H1 (cell line): Measurements from ENCODE around the gene NABP1. TPM values are rescaled to one million over a fixed set of nuclear protein-coding genes. Genes with fewer than 3 reads are reported as not detected.

Source experiments
- CTCF ChIA-PET: fragments of 300-600 bp; sonication (Branson Sonifier 250); formaldehyde crosslinking; loops from one replicate; lab custom pipeline; 2021; ENCODE audit not compliant: partially characterized antibody; lab: Charles Lee
- POLR2A ChIA-PET: fragments of 300-600 bp; sonication (Branson Sonifier 250); formaldehyde crosslinking; loops from one replicate; lab custom pipeline; 2021; ENCODE audit warnings: inconsistent platforms; ENCODE audit not compliant: partially characterized antibody; lab: Charles Lee
- DNase-seq, 2 experiments: peaks; one replicate each; pipeline versions ENCODE4 v3.0.0 to v3.0.0-alpha.2; 2010 to 2022; ENCODE audit warnings: low spot score in 2 of 2, low read depth in 1 of 2, mixed read lengths in 1 of 2
- FAIRE-seq: peaks from 2 replicates; lab custom pipeline; 2011; peaks lifted over from hg19 to GRCh38; lab: Jason Lieb, UNC
- H2AFZ ChIP-seq: 2 replicates; pipeline ENCODE4 v1.8.1; 2012; ENCODE audit warnings: low read length, inconsistent platforms
- H2AK5ac ChIP-seq: 2 replicates; pipeline ENCODE4 v1.6.1; 2013; ENCODE audit warnings: low read depth, low read length
- H2BK120ac ChIP-seq: replicated peaks from 2 replicates; pipeline ENCODE3; 2013; ENCODE audit warnings: low read depth, low read length, inconsistent platforms
- H2BK12ac ChIP-seq: 2 replicates; pipeline ENCODE4 v1.6.1; 2013; ENCODE audit warnings: low read depth, low read length
- H2BK15ac ChIP-seq: 2 replicates; pipeline ENCODE4 v1.6.1; 2013; ENCODE audit warnings: low read length
- H2BK20ac ChIP-seq: 2 replicates; pipeline ENCODE4 v1.6.1; 2013; ENCODE audit warnings: low read length
- H2BK5ac ChIP-seq: 2 replicates; pipeline ENCODE4 v1.6.1; 2013; ENCODE audit warnings: low read depth, low read length
- H3K14ac ChIP-seq: 2 replicates; pipeline ENCODE4 v1.6.1; 2013; ENCODE audit warnings: inconsistent platforms; ENCODE audit not compliant: insufficient read length
- H3K18ac ChIP-seq: 2 replicates; pipeline ENCODE4 v1.6.1; 2013; ENCODE audit warnings: low read length; ENCODE audit errors: extremely low read depth
- H3K23ac ChIP-seq: 2 replicates; pipeline ENCODE4 v1.6.1; 2013; ENCODE audit warnings: inconsistent platforms; ENCODE audit not compliant: insufficient read length
- H3K23me2 ChIP-seq: 2 replicates; pipeline ENCODE4 v1.6.1; 2013; ENCODE audit warnings: low read depth, low read length
- H3K27ac ChIP-seq: 2 replicates; pipeline ENCODE4 v1.6.1; 2011; ENCODE audit warnings: low read depth, low read length, inconsistent platforms
- H3K27me3 ChIP-seq, 4 experiments: replicated peaks in 1 of 4; 1 replicate in 1 of 4; 2 replicates in 3 of 4; pipeline versions ENCODE4 v1.6.1 to v1.8.1; 2011 to 2013; ENCODE audit warnings: low read length in 3 of 4, mild to moderate bottlenecking in 3 of 4, inconsistent platforms in 2 of 4, mixed read lengths in 2 of 4, moderate library complexity in 1 of 4; ENCODE audit not compliant: control insufficient read depth in 3 of 4, insufficient read depth in 3 of 4; ENCODE audit errors: extremely low read depth in 1 of 4
- H3K36me3 ChIP-seq, 4 experiments: 2 replicates each; pipeline versions ENCODE4 v1.6.1 to v1.8.1; 2011 to 2013; ENCODE audit warnings: mild to moderate bottlenecking in 4 of 4, low read length in 3 of 4, moderate library complexity in 2 of 4, control low read depth in 1 of 4, inconsistent platforms in 1 of 4; ENCODE audit not compliant: insufficient read depth in 4 of 4, control insufficient read depth in 2 of 4
- H3K4ac ChIP-seq: replicated peaks from 2 replicates; pipeline ENCODE3; 2013; ENCODE audit warnings: low read length, low read depth, mixed read lengths, inconsistent platforms; ENCODE audit not compliant: insufficient read length
- H3K4me1 ChIP-seq, 4 experiments: replicated peaks in 1 of 4; 1 replicate in 1 of 4; 2 replicates in 3 of 4; pipeline versions ENCODE4 v1.6.1 to v1.8.1; 2011 to 2013; ENCODE audit warnings: low read length in 3 of 4, inconsistent platforms in 2 of 4, mixed read lengths in 1 of 4; ENCODE audit not compliant: insufficient read depth in 4 of 4, control insufficient read depth in 3 of 4
- H3K4me2 ChIP-seq, 2 experiments: 2 replicates each; pipeline versions ENCODE4 v1.6.1 to v1.8.1; 2011 to 2013; ENCODE audit warnings: low read depth in 2 of 2, low read length in 2 of 2, control low read depth in 1 of 2, inconsistent platforms in 1 of 2, mild to moderate bottlenecking in 1 of 2; ENCODE audit not compliant: insufficient read depth in 1 of 2
- H3K4me3 ChIP-seq, 4 experiments: fragments of 200-600, 300-600 bp in 1 of 4; sonication (generic), shearing (Covaris generic), sonication (Bioruptor Twin) in 1 of 4; 2 replicates each; pipeline versions ENCODE4 v1.5.1 to v1.8.1; 2011 to 2016; ENCODE audit warnings: low read length in 4 of 4, low read depth in 3 of 4, control low read depth in 2 of 4, inconsistent platforms in 2 of 4, mild to moderate bottlenecking in 2 of 4, mixed read lengths in 1 of 4, moderate library complexity in 1 of 4; ENCODE audit not compliant: insufficient read depth in 2 of 4; ENCODE audit errors: extremely low read depth in 1 of 4
- H3K56ac ChIP-seq: replicated peaks from 2 replicates; pipeline ENCODE3; 2013; ENCODE audit warnings: low read depth, mild to moderate bottlenecking, mixed read lengths, low read length, inconsistent platforms; ENCODE audit not compliant: insufficient read length
- H3K79me1 ChIP-seq: 2 replicates; pipeline ENCODE4 v1.6.1; 2013; ENCODE audit warnings: low read depth, low read length, control low read depth
- H3K79me2 ChIP-seq, 2 experiments: 2 replicates each; pipeline versions ENCODE4 v1.6.1 to v1.8.1; 2012 to 2013; ENCODE audit warnings: low read length in 2 of 2, mild to moderate bottlenecking in 2 of 2, inconsistent platforms in 1 of 2; ENCODE audit not compliant: insufficient read depth in 2 of 2, control insufficient read depth in 1 of 2
- H3K9ac ChIP-seq, 4 experiments: replicated peaks in 1 of 4; 1 replicate in 1 of 4; 2 replicates in 3 of 4; pipeline versions ENCODE4 v1.6.1 to v1.8.1; 2011 to 2013; ENCODE audit warnings: low read depth in 3 of 4, low read length in 3 of 4, control low read depth in 2 of 4, mild to moderate bottlenecking in 2 of 4, moderate library complexity in 2 of 4, inconsistent platforms in 1 of 4; ENCODE audit errors: extremely low read depth in 1 of 4
- H3K9me3 ChIP-seq, 2 experiments: 2 replicates each; pipeline versions ENCODE4 v1.6.1 to v1.8.1; 2012 to 2013; ENCODE audit warnings: mild to moderate bottlenecking in 2 of 2, moderate library complexity in 2 of 2, control low read depth in 1 of 2, inconsistent platforms in 1 of 2, low read depth in 1 of 2, low read length in 1 of 2, mixed read lengths in 1 of 2; ENCODE audit not compliant: insufficient read depth in 2 of 2
- H4K20me1 ChIP-seq, 2 experiments: replicated peaks in 1 of 2; 2 replicates each; pipeline versions ENCODE3 to v1.8.1; 2011 to 2013; ENCODE audit warnings: inconsistent platforms in 2 of 2, low read length in 2 of 2, mild to moderate bottlenecking in 1 of 2; ENCODE audit not compliant: insufficient read depth in 2 of 2, control insufficient read depth in 1 of 2
- H4K5ac ChIP-seq: 2 replicates; pipeline ENCODE4 v1.6.1; 2013; ENCODE audit warnings: low read length, low read depth, mixed read lengths, inconsistent platforms; ENCODE audit not compliant: insufficient read length
- H4K8ac ChIP-seq: 2 replicates; pipeline ENCODE4 v1.8.0; 2013; ENCODE audit warnings: mild to moderate bottlenecking, moderate library complexity, low read length, inconsistent platforms; ENCODE audit not compliant: insufficient read depth; ENCODE audit errors: extremely low read depth
- H4K91ac ChIP-seq: replicated peaks from 2 replicates; pipeline ENCODE3; 2013; ENCODE audit warnings: low read length, mixed read lengths, inconsistent platforms; ENCODE audit not compliant: insufficient read length
- BCL11A ChIP-seq, 2 experiments: IDR thresholded peaks; one replicate each; pipeline ENCODE4 v1.6.1; 2011; ENCODE audit warnings: low read depth in 2 of 2, low read length in 2 of 2, mild to moderate bottlenecking in 2 of 2
- CBX5 ChIP-seq: fragments of 300-800, 300-1000 bp; sonication (generic); IDR thresholded peaks from 2 replicates; pipeline ENCODE4 v1.7.1; 2016; ENCODE audit warnings: antibody characterized with exemption, low read length, low read depth
- EZH2 ChIP-seq: fragments of 200-600 bp; sonication (generic); IDR thresholded peaks from 2 replicates; pipeline ENCODE4 v1.7.1; 2012; ENCODE audit warnings: low read depth, mild to moderate bottlenecking, moderate library complexity, low read length, inconsistent platforms; ENCODE audit not compliant: severe bottlenecking
- JUND ChIP-seq: IDR thresholded peaks from 2 replicates; pipeline ENCODE4 v1.6.1; 2011; ENCODE audit warnings: mild to moderate bottlenecking, improper control_type of control experiment, low read length
- RBBP5 ChIP-seq: IDR thresholded peaks from 2 replicates; pipeline ENCODE4 v1.7.1; 2012; ENCODE audit warnings: low read depth, mild to moderate bottlenecking, inconsistent platforms, low read length, moderate library complexity, borderline replicate concordance
- TAF7 ChIP-seq: optimal IDR thresholded peaks from 2 replicates; pipeline ENCODE3; 2011; ENCODE audit warnings: low read depth, mild to moderate bottlenecking, inconsistent platforms, low read length, moderate library complexity, borderline replicate concordance
- TCF12 ChIP-seq: IDR thresholded peaks from 2 replicates; pipeline ENCODE4 v1.6.1; 2011; ENCODE audit warnings: low read depth, mild to moderate bottlenecking, low read length
- WGBS, 2 experiments: shearing (Covaris generic) in 1 of 2; methylation state at CpG; one replicate each; pipeline versions ENCODE4 v1.1.6 to v1.1.7; 2013 to 2015; ENCODE audit warnings: low lambda C conversion rate in 2 of 2, mixed read lengths in 2 of 2, inconsistent platforms in 1 of 2, low coverage in 1 of 2, missing lambda C conversion rate in 1 of 2; ENCODE audit not compliant: insufficient replicate concordance in 2 of 2, insufficient coverage in 1 of 2, insufficient read length in 1 of 2; ENCODE audit errors: extremely low coverage in 1 of 2, missing lambda C conversion rate in 1 of 2; 5-methylcytosine and 5-hydroxymethylcytosine counted together
- polyA plus RNA-seq, 7 experiments: library from polyadenylated mRNA; depleted of rRNA in 3 of 7; stranded (reverse) in 5 of 7; unstranded in 2 of 7; fragments of >200 nt in 5 of 7; fragments of 200-250 nt in 2 of 7; gene quantifications; 1 replicate in 5 of 7; 2 replicates in 1 of 7; 4 replicates in 1 of 7; pipeline versions ENCODE4 v1.2.1 to v1.2.3, GENCODE V29; 2011 to 2013; ENCODE audit warnings: missing spikeins in 2 of 7, mixed read lengths in 2 of 7
- total RNA-seq: library from RNA; stranded (reverse); fragmentation: NEBNext Ultra II Directional; extraction: Animal tissue kit (Norgen Biotek cat#: 25700); gene quantifications from 2 replicates; pipeline ENCODE4 v1.2.1, GENCODE V29; 2021

The NABP1 gene
- total and polyA plus RNA-seq, 2 of the 8 experiments (the other 6 are each of a cell fraction or from before 2014, with no cell fraction given), result 0.63 to 4.8 TPM

DNA sequence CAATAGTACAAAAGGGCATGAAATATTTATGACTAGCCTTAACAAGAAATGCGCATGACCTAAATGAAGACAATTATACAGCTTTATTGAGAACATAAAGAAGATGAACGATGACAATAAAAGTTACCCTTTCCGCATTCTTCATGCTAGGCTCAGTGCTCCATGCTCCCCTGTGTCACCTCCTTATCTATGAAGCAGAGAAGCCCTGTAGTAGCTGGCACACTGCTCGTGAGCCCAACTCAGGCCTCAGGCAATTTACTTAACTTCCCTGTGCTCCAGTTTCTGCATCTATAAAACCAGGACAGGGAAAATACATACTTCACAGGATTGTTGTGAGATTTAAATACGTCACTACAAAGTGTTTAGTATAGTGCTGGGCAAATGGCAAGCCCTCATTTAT, 34.5 kb upstream of the NABP1 start:
- H2AK5ac ChIP-seq, result no peak overlapping the region
- H3K4me3 ChIP-seq, result no peak overlapping the region
- H4K20me1 ChIP-seq, result no peaks in the 10 kb centered on the region
- H2BK120ac ChIP-seq, result no peak overlapping the region
- no peak overlapping the region for H3K56ac ChIP-seq
- H3K4ac ChIP-seq, result no peak overlapping the region
- DNase-seq (no peak), FAIRE-seq (no peak)
- no peak overlapping the region for H2BK20ac ChIP-seq
- H2AFZ ChIP-seq, result 0 out of 2 replicates have a peak overlapping the region, but pooled peaks have one; percentile 9
- H3K36me3 ChIP-seq, result no peaks in the 10 kb centered on the region
- no peak overlapping the region for H2BK5ac ChIP-seq
- H4K91ac ChIP-seq, result no peak overlapping the region
- H3K23me2 ChIP-seq, result peaks cover 1% of the 10 kb centered on the region; the same call in 1 of the 2 replicates
- no peak overlapping the region for H3K18ac ChIP-seq
- H3K4me2 ChIP-seq, result no peak overlapping the region
- ChIA-PET POLR2A (no interaction called here), CTCF (interaction anchor here (0.6 to 1.7 kb wide), 5 partner anchors 10 to 228 kb away, joined by 3 to 4 read pairs (median 3); no protein-coding TSS in a partner anchor)
- no peak overlapping the region for H4K8ac ChIP-seq
- no peak overlapping the region for H3K23ac ChIP-seq
- no peaks in the 10 kb centered on the region for H3K27me3 ChIP-seq
- TF ChIP-seq TAF7, result no peak
- TF ChIP-seq RBBP5, result no peak
- TF ChIP-seq BCL11A (IDR thresholded peaks at IDR 0.05; ENCODE audit: low read depth in 2 of 2, low read length in 2 of 2), result no peak
- no peak for TF ChIP-seq CBX5
- no peak for TF ChIP-seq EZH2
- TF ChIP-seq TCF12, result no peak
- no peak for TF ChIP-seq JUND
- no peak overlapping the region for H2BK12ac ChIP-seq
- H3K27ac ChIP-seq, result no peak overlapping the region
- H3K4me1 ChIP-seq, result peaks cover 0 to 1% (median 1%) of the 10 kb centered on the region in 4 experiments; a peak in 2 of 7 replicates
- H3K79me2 ChIP-seq, result no peaks in the 10 kb centered on the region
- no peaks in the 10 kb centered on the region for H3K79me1 ChIP-seq
- H2BK15ac ChIP-seq, result no peak overlapping the region
- WGBS, 2 experiments, result 84% methylated on average over 5 of the region's 5 CpGs; no CpG with 5 or more reads in 1 of the 2 experiments
- no peak overlapping the region for H3K14ac ChIP-seq
- H3K9me3 ChIP-seq, result no peaks in the 10 kb centered on the region
- H3K9ac ChIP-seq, result no peak overlapping the region
- no peak overlapping the region for H4K5ac ChIP-seq
